ENCODE measurements around the gene SART1.

The SART1 gene

DNA sequence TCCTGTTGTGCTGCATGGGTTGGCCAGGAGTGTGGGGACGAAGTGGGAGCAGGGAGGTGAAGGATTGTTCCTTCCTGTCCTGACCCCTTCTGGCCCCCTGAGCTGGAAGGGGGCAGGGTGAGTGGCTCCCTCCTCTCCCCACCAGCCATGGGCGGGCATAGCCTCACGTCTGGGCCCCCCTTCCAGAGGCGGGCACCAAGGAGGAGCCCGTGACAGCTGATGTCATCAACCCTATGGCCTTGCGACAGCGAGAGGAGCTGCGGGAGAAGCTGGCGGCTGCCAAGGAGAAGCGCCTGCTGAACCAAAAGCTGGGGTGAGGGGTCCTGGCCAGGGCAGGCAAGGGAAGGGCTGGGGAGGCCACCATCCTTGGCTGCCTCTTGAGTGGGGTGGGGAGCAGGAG lies 3.4 kb downstream of the SART1 start:
- no peak for DNase-seq (ENCODE audit: low read depth)

DNA sequence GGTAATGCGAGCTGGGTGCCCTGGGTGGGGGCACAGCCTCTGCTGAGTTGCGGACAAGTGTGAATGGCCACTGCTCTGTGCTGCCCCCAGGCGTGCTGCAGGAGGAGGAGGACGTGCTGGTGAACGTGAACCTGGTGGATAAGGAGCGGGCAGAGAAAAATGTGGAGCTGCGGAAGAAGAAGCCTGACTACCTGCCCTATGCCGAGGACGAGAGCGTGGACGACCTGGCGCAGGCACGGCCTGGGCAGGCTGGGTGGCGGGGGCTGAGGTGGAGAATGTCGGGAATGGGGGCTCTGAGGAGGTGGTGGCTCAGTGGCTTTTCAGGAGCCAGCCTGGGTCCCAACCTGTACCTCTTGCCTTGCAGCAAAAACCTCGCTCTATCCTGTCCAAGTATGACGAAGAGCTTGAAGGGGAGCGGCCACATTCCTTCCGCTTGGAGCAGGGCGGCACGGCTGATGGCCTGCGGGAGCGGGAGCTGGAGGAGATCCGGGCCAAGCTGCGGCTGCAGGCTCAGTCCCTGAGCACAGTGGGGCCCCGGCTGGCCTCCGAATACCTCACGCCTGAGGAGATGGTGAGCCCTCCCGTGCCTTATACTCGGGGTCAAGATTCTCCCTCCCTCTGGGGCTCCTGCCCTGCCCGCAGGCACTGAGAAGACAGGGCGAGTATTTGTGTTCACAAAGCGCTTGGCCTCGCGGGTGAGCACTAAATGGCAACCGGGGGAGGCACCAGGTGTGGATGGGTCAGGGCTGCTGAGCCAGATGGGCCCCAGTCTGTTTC lies 4.6 kb downstream of the SART1 start:
- no peak for DNase-seq (ENCODE audit: low read depth)

GRCh38 chr11:65967329-65967934 lies 5.9 kb downstream of the SART1 start:
- no peak for DNase-seq (ENCODE audit: low read depth)

DNA sequence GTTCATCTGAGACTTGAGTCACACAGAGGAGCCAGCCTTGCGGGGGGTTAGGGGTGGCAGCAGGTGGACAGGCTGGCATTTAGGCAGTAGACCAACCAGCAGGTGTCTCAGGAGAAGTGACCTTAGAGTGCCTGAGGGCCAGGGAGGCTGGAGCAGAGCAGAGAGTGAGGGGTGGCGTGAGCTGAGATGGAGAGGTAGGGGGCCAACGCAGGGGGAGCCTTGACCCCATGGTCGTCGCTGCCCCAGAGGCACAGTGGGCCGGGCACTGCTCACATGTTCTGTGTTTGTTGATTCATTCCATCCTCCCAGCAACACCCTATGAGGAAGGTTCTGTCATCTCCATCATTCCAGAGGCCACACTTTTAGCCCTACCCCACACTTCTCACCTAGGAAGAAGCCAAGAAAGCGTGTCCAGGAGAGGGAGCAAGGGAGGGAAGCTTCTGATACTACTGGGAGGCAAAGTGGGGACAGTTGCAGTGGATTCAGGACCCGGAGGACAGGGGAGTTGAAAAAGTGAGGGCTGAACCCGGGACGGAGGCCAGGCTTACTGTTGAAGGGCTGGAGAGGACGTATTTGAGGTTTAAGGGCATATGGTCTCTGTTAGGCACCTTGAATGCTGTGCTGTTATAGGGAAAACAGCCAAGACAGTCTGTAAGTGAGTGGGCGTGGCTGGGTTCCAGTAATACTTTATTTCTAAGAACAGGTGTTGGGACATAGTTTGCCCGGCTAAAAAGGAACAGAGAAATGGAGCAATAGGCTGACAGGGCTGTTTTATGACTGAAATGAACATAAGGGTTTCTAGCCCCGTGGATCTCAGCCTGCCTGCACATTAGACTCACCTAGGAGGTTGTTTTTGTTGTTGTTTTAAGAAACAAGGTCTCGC lies 7.3 kb downstream of the SART1 start:
- DNase-seq (ENCODE audit: low read depth): no peak

DNA sequence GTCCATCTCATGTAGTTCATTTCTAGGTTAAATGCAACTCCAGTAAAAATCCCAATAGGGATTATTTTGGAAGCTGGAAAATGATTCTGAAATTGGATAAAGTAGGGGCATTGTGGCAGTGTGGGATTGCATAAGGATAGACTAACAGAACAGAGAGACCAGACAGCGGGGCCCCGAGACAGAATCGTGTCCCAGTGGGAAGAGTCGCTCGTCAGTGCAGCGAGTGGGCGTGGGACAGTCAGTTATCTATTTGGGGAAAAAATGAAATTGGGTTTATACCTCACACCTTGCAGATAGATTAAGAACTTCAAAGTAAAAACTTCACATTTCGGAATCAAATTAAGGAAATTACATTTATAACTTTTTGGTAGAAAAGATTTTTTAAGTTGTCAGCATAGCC lies 10.6 kb downstream of the SART1 start:
- DNase-seq (ENCODE audit: low read depth): no peak

- DNase-seq (ENCODE audit: low read depth): no peak
Measured at GRCh38 chr11:65973439-65974110, 12.0 kb downstream of the SART1 start.

DNA sequence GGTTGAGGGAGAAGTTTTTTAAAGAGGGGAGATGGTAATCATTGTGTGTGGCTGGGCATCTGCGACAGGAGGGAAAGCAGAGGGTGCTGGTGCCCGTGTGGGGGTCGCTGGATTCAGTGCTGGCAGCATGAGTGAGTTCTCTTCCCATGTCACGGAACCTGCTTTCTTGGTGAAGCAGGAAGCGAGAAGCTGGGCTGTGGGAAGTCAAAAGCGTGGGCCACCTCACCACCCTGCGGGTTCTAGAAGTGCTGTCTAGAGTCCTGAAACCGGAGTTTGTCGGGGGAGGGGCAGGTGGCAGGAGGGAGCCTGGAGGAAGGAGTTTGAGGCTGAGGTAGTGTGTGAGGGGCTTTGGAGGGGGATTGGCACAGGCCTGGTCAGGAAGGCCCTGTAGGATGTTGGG lies 14.2 kb downstream of the SART1 start:
- DNase-seq (ENCODE audit: low read depth): no peak

DNA sequence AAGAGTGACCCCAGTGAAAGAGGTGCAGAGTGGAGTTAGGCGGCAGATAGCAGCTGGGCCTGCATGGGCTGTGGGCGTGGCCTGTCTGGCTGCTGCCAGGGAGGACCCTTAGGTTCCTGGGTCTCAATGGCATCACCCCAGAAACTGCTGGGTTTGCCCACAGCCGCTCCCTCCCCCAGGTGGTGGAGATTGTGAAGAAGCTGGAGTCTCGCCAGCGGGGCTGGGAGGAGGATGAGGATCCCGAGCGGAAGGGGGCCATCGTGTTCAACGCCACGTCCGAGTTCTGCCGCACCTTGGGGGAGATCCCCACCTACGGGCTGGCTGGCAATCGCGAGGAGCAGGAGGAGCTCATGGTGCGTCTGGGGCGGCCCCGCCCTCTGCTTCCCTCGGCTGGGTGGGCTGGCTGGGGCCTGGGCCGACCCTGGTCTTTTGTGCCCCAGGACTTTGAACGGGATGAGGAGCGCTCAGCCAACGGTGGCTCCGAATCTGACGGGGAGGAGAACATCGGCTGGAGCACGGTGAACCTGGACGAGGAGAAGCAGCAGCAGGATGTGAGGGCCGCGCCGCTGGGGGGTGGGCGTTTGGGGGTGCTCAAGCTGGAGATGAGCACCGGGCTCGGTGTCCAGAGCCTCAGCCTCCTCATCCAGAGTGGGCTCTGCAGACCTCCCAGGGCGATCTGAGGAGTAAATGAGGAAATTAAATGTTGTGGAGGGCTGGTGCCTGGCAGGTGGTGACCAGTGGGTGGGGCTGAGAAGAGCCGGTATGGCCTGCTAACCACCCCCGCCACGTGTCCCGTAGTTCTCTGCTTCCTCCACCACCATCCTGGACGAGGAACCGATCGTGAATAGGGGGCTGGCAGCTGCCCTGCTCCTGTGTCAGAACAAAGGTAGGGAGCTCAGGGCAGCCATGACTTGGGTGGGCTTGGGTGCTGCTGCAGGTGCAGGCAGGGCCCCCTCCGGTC lies 15.0 kb downstream of the SART1 start:
- DNase-seq (ENCODE audit: low read depth): no peak

DNA sequence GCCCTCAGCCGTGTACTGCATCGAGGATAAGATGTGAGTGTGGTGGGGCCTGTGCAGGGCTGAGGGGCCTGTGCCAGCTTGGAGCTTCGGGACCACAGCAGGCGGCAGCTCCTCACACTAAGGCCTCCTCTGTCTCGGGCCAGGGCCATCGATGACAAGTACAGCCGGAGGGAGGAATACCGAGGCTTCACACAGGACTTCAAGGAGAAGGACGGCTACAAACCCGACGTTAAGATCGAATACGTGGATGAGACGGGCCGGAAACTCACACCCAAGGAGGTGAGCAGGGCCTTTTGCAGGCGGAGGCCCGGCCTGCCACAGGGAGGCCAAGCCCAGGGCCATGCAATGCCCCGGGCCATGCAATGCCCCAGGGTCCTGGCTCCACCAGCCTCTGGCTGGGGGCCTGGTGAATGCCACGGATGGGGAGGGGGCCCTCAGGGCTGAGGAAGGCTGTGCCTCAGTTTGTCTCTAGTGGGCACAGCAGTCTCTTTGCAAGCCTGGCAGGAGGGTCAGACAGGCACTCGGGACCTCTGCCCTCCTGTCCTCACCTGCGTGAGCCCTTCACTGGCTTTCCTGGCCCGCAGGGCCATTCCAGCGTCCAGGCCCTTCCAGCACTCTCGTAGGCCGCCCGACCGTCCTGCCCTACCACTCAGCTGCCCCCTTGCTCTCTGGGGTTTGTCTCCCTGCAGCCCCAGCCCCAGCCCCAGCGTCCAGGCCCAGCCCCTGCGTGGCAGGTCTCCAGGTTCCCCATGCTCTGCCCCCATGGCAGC lies 16.3 kb downstream of the SART1 start:
- DNase-seq (ENCODE audit: low read depth): no peak

GRCh38 chr11:65978391-65979238 lies 17.1 kb downstream of the SART1 start:
- no peak for DNase-seq (ENCODE audit: low read depth)

DNA sequence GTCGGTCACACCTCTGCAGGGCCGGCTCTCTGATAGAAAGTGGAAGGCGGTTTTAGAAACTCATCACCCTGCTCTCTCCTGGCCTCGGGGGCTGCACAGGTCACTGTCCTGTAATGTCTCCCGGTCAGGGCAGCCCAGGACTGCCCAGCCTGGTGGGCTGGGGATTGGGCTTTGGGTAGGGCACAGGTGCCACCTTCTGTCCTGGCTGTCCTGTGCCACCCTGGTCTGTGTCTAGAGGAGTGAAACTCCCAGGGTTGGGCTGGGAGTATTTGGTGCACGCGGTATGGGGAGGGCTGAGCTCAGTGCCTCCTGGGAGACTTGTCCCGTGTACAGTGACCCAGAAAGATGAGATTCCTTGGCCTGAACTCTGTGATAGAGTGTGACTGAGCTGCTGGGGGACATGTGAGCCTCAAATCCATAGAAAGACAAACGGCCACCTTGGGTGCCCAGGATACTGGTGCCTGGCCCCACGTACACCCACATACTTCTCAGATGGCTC lies 17.8 kb downstream of the SART1 start:
- no peak for DNase-seq (ENCODE audit: low read depth)

DNA sequence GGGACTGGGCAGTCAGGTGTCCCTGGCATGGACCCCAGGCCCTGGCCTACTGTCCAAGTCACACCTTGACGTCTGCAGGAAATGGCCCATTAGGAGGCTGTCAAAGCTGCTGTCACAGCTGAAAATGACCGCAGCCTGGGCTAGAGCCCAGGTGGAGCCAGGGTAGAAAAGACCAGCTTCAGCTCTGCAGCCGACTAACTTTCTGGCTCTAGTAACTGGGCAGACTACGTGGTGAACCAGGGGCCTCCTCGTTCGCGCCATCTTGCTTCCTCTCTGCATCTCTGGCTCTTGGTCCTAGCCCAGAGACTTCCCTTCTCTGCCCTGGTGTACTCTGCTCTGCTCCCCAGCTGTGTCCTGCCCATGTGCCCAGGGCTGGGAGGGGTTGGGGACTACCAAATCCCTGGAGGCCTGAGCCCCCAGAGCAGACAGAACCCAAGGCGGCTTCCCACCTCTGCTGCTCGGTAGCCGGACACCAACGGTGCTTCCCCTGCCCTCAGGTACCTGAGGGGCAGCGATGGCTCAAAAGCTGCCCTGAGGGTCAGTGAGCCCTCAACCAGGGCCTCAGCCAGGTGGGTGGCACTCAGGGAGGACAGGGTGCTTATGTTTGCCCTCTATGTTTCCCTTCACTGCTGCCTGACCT lies 19.7 kb downstream of the SART1 start:
- DNase-seq (ENCODE audit: low read depth): no peak

DNA sequence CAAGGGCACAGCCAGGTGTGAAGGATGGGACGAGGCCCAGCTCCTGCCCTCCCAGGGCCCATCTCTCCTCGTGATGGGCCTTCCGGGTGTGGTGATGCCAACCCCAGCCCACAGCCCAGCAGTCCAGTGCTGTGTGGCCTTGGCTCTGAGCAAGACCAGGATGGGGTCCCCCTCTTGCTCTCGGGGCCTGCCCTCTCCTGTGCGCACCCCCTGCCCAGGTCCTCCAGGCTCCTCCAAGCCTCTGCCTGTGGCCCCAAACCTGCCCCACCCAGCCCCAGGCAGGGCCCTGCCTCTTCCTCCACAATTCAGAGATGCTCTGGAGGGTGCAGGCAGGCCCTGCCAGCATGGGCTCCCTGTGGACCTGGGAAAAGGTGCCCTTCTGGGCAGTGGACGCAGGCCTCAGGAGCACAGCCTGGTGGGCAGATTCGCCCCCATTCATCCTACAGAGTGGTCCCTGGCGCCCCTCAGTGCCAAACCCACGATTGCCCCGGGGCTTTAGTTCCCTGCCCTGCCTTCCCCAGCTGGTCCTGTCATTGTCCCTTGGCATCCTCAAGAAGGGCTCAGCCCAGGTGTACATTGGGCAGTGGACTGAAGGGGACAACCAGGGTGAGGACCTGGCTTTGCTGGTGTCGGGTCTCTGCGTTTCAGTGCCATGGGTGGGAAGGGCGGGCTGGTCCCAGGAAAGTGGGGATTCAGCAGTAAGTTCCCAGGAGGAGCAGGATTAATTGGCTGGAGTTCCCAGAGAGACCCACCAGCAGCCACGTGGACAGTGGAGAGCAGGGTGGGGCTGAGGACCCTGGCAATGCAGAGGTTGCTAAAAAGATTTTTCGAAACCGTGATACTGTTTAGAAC lies 20.7 kb downstream of the SART1 start:
- DNase-seq (ENCODE audit: low read depth): no peak

DNA sequence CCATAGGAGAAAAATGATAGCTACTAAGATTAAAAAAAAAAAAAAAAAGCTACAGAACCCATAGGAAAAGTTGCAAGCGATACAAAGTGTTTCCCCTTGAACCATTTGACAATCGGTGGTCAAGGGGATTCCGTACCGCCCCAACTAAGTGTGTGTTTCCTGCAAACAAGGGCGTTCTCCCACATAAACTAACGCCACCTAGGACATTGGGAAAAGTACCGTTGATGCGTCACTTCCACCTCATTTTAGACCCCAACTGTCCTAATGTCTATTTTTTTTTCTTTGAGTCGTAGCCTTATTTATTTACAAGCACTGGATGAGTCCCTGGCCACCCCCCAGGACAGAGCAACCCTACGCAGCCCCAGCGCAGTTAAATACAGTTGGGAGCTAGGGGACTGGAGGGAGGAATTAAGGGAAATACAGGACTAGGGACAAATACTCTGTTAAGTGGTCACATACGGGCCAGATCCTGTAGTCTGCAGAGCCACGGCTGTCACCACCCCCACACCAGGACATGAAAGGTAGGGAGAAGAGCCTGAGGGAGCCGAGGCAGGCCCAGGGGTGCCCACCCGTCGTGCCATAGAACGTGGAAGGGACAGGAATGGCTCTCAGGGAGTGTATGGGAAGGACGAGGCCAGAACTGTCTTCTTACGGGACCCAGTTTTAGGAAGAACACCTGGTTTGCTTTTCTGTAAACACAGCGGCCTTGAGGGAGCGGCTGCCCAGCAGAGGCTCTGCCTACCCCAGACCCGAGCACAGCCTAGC lies 21.5 kb downstream of the SART1 start:
- no peak for DNase-seq (ENCODE audit: low read depth)

DNA sequence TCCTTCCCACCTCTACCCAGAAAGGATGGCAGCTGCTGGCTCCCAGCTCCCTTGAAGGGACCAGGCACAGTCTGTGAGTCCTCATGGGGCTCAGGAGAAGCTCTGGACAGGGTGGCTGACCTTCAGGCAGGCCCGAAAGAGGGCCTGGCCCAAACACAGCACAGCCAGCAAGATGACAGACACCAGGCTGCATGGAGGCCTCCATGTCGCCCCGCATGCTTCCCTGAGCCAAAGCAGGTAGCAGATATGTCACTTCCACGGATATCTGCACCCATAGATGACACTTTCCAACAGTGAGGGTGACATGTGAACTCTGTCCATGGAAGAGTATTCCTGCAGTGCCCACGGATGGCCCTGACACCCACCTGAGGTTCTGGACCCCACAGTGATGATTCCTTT lies 22.1 kb downstream of the SART1 start:
- DNase-seq (ENCODE audit: low read depth): no peak

DNA sequence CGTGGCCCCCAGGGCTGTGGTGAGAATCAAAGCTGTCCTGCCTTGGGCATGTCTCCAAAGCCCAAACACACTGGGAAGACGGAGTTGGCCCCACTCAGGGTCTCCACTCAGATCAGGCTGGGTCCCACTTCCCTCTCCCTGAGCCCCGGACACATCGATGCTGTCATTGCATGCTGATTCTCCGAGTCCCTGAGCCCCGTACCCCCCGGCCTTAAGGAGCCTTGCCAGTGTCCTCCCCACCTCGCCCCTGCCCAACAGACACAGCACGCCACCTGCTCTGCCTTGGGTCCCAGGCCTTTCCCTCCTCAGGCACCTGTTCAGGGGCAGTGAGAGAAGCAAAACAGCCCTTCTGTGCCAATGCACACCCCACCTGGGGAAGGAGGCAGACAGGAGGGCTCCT lies 25.8 kb downstream of the SART1 start:
- no peak for DNase-seq (ENCODE audit: low read depth)
